HCT116 (cell line): ENCODE measurements around the gene TTBK1. TPM values are rescaled to one million over a fixed set of nuclear protein-coding genes. Genes with fewer than 3 reads are reported as not detected.
A peak's percentile ranks its signal among the peaks of the same experiment; 100 is the strongest.

Source experiments
- ATAC-seq: fragments of 200-7000 bp; cut with Tn5 transposase; 2 replicates; pipeline ENCODE4 v1.9.1; 2020; ENCODE audit warnings: mild to moderate bottlenecking, moderate library complexity
- BruUV-seq: library from RNA; stranded (reverse); fragments of 400-500 nt; replicated peaks from 2 replicates; lab custom pipeline; 2021; lab: Mats Ljungman, UMichigan
- CTCF ChIA-PET: fragments of 300-600 bp; sonication (Branson Sonifier 250); formaldehyde crosslinking; loops from one replicate; lab custom pipeline; 2021; ENCODE audit warnings: antibody characterized with exemption; lab: Charles Lee
- POLR2A ChIA-PET: fragments of 300-600, 350-600 bp; sonication (Branson Sonifier 250); formaldehyde crosslinking; loops from one replicate; lab custom pipeline; 2021; ENCODE audit warnings: antibody characterized with exemption; lab: Charles Lee
- RAD21 ChIA-PET, 2 experiments: fragments of 300-600 bp; sonication (Branson Sonifier 250); formaldehyde crosslinking; loops; one replicate each; lab custom pipeline; 2023; ENCODE audit warnings: low total read pairs in 2 of 2; ENCODE audit not compliant: uncharacterized antibody in 2 of 2, unreplicated experiment in 2 of 2, low non-redundant PET in 1 of 2; lab: Charles Lee
- DNase-seq: peaks from one replicate; pipeline ENCODE4 v3.0.0-alpha.2; 2010; ENCODE audit warnings: low read depth, low spot score
- H2AFZ ChIP-seq: fragments of 200-600 bp; shearing (Covaris generic), sonication (generic); 2 replicates; pipeline ENCODE4 v1.6.1; 2017; ENCODE audit warnings: low read depth, mixed run types, mixed read lengths, antibody characterized with exemption, low read length; ENCODE audit not compliant: poor library complexity, severe bottlenecking
- H3K27ac ChIP-seq: 2 replicates; pipeline ENCODE4 v1.5.1; 2012; ENCODE audit warnings: low read depth, low read length
- H3K27me3 ChIP-seq: fragments of 200-600 bp; sonication (generic); 2 replicates; pipeline ENCODE4 v1.6.1; 2016; ENCODE audit warnings: mixed run types, low read length, mixed read lengths; ENCODE audit not compliant: insufficient read depth
- H3K36me3 ChIP-seq, 2 experiments: fragments of 200-500 bp in 1 of 2; fragments of 200-600 bp in 1 of 2; sonication (Bioruptor generic) in 1 of 2; sonication (generic) in 1 of 2; 2 replicates each; pipeline versions ENCODE4 v1.5.1 to v1.6.1; 2014 to 2016; ENCODE audit warnings: low read length in 2 of 2, inconsistent platforms in 1 of 2, mixed read lengths in 1 of 2, mixed run types in 1 of 2; ENCODE audit not compliant: insufficient read depth in 2 of 2, control insufficient read depth in 1 of 2
- H3K4me1 ChIP-seq, 2 experiments: fragments of 200-600 bp in 1 of 2; sonication (generic) in 1 of 2; 2 replicates each; pipeline versions ENCODE4 v1.5.1 to v1.6.1; 2012 to 2017; ENCODE audit warnings: low read length in 2 of 2, inconsistent platforms in 1 of 2, mild to moderate bottlenecking in 1 of 2, mixed read lengths in 1 of 2, mixed run types in 1 of 2, moderate library complexity in 1 of 2; ENCODE audit not compliant: insufficient read depth in 2 of 2, control insufficient read depth in 1 of 2
- H3K4me2 ChIP-seq: fragments of 200-600 bp; sonication (generic); 2 replicates; pipeline ENCODE4 v1.6.1; 2017; ENCODE audit warnings: mixed run types, low read length, mixed read lengths
- H3K4me3 ChIP-seq, 2 experiments: fragments of 200-600 bp in 1 of 2; sonication (generic) in 1 of 2; replicated peaks in 1 of 2; 2 replicates each; pipeline ENCODE4 v1.5.1; 2011 to 2016; ENCODE audit warnings: low read length in 2 of 2, control low read depth in 1 of 2, low read depth in 1 of 2, mild to moderate bottlenecking in 1 of 2, mixed read lengths in 1 of 2, mixed run types in 1 of 2
- H3K79me2 ChIP-seq: fragments of 200-600 bp; sonication (generic); 2 replicates; pipeline ENCODE4 v1.6.1; 2017; ENCODE audit warnings: mild to moderate bottlenecking, mixed run types, low read length, moderate library complexity, mixed read lengths; ENCODE audit not compliant: insufficient read depth
- H3K9ac ChIP-seq: fragments of 200-600 bp; sonication (generic); 2 replicates; pipeline ENCODE4 v1.6.1; 2016; ENCODE audit warnings: low read length, mixed read lengths
- H3K9me2 ChIP-seq: fragments of 200-600 bp; sonication (generic), shearing (Covaris generic); 2 replicates; pipeline ENCODE4 v1.6.1; 2017; ENCODE audit warnings: mixed run types, mild to moderate bottlenecking, moderate library complexity; ENCODE audit not compliant: insufficient read depth
- H3K9me3 ChIP-seq, 2 experiments: fragments of 200-500 bp in 1 of 2; fragments of 200-600 bp in 1 of 2; sonication (Bioruptor generic) in 1 of 2; sonication (generic) in 1 of 2; 2 replicates each; pipeline ENCODE4 v1.6.1; 2014 to 2017; ENCODE audit warnings: low read length in 2 of 2, mixed read lengths in 2 of 2, inconsistent platforms in 1 of 2, low read depth in 1 of 2, mild to moderate bottlenecking in 1 of 2, mixed run types in 1 of 2, moderate library complexity in 1 of 2; ENCODE audit not compliant: control insufficient read depth in 1 of 2, insufficient read depth in 1 of 2
- H4K20me1 ChIP-seq: fragments of 200-600 bp; sonication (generic), shearing (Covaris generic); 2 replicates; pipeline ENCODE4 v1.6.1; 2017; ENCODE audit warnings: mixed run types, mild to moderate bottlenecking, moderate library complexity; ENCODE audit not compliant: insufficient read depth
- CBX3 ChIP-seq: IDR thresholded peaks from 2 replicates; pipeline ENCODE4 v1.6.1; 2012; ENCODE audit warnings: low read depth
- CEBPB ChIP-seq: IDR thresholded peaks from 2 replicates; pipeline ENCODE4 v1.6.1; 2012; ENCODE audit warnings: low read depth
- CTCF ChIP-seq, 3 experiments: fragments of 200-600 bp in 1 of 3; sonication (generic) in 1 of 3; IDR thresholded peaks in 2 of 3; conservative IDR thresholded peaks in 1 of 3; 2 replicates each; pipeline ENCODE4 v1.5.1; 2012 to 2017; ENCODE audit warnings: low read depth in 2 of 3, low read length in 2 of 3, antibody characterized with exemption in 1 of 3, borderline replicate concordance in 1 of 3, control low read depth in 1 of 3, mild to moderate bottlenecking in 1 of 3, mixed read lengths in 1 of 3, mixed run types in 1 of 3, moderate library complexity in 1 of 3; ENCODE audit not compliant: insufficient read depth in 1 of 3
- EGR1 ChIP-seq: IDR thresholded peaks from 2 replicates; pipeline ENCODE4 v1.6.1; 2012; ENCODE audit warnings: low read depth
- EZH2phosphoT487 ChIP-seq: fragments of 200-600 bp; IDR thresholded peaks from 2 replicates; pipeline ENCODE4 v1.6.1; 2018; ENCODE audit warnings: antibody characterized with exemption, borderline replicate concordance
- FOSL1 ChIP-seq: IDR thresholded peaks from 2 replicates; pipeline ENCODE4 v1.6.1; 2012; ENCODE audit warnings: low read depth
- JUND ChIP-seq: IDR thresholded peaks from 2 replicates; pipeline ENCODE4 v1.6.1; 2012
- MAX ChIP-seq: IDR thresholded peaks from 2 replicates; pipeline ENCODE4 v1.6.1; 2012
- POLR2A ChIP-seq: IDR thresholded peaks from 2 replicates; pipeline ENCODE4 v1.7.0; 2011; ENCODE audit warnings: borderline replicate concordance; ENCODE audit not compliant: insufficient read depth, insufficient read length; ENCODE audit errors: extremely low read depth
- POLR2AphosphoS5 ChIP-seq: IDR thresholded peaks from 2 replicates; pipeline ENCODE4 v1.6.1; 2011; ENCODE audit warnings: mild to moderate bottlenecking, low read depth, low read length, moderate library complexity
- RAD21 ChIP-seq: IDR thresholded peaks from 2 replicates; pipeline ENCODE4 v1.6.1; 2012; ENCODE audit warnings: low read depth, mild to moderate bottlenecking
- SIN3A ChIP-seq: IDR thresholded peaks from 2 replicates; pipeline ENCODE4 v1.6.1; 2012; ENCODE audit warnings: low read depth
- SP1 ChIP-seq: IDR thresholded peaks from 2 replicates; pipeline ENCODE4 v1.6.1; 2012; ENCODE audit warnings: low read depth
- SRF ChIP-seq: IDR thresholded peaks from 2 replicates; pipeline ENCODE4 v1.6.1; 2012; ENCODE audit warnings: low read depth
- TCF7L2 ChIP-seq: IDR thresholded peaks from 2 replicates; pipeline ENCODE4 v1.7.0; 2011; ENCODE audit warnings: borderline replicate concordance, inconsistent platforms; ENCODE audit not compliant: insufficient read depth, insufficient read length; ENCODE audit errors: extremely low read depth
- ZFX ChIP-seq: fragments of 450-650 bp; IDR thresholded peaks from 2 replicates; pipeline ENCODE4 v1.6.1; 2017
- intact Hi-C: fragments of 100-400 bp; cut with micrococcal nuclease; formaldehyde crosslinking; loops from 2 replicates; pipeline ENCODE4 v1.10.0; 2022
- total RNA-seq: library from RNA; stranded (reverse); gene quantifications from one replicate; pipeline ENCODE4 v1.2.1, GENCODE V29; 2021; ENCODE audit not compliant: unreplicated experiment

The TTBK1 gene
- total RNA-seq, 1 experiment from 2014 or later, result not detected

- Histone ChIP-seq H3K79me2 (no peaks in the 10 kb centered on the region), H3K4me2 (no peak overlapping the region), H3K9ac (no peak overlapping the region), H3K9me2 (no peaks in the 10 kb centered on the region), H4K20me1 (no peaks in the 10 kb centered on the region), H3K4me3 (no peak overlapping the region), H3K27me3 (no peaks in the 10 kb centered on the region), H3K9me3 (no peaks in the 10 kb centered on the region), H3K4me1 (peaks cover 2 to 8% of the 10 kb centered on the region in 2 experiments; a peak in 3 of 4 replicates), H3K36me3 (no peaks in the 10 kb centered on the region), H2AFZ (no peak overlapping the region), H3K27ac (no peak overlapping the region)
- BruUV-seq, result no TSS peak
- intact Hi-C loops, result no loop called here
- ChIA-PET CTCF (no interaction called here), POLR2A (no interaction called here), RAD21 (no interaction called here)
- TF ChIP-seq EZH2phosphoT487 (no peak), POLR2AphosphoS5 (no peak), SRF (no peak), FOSL1 (no peak)
- DNase-seq (no peak), ATAC-seq (no peak)
These were observed 64.3 kb downstream of the TTBK1 start for GRCh38 chr6:43307451-43308100.

- no peaks in the 10 kb centered on the region for H4K20me1 ChIP-seq
- no peak within 1 kb of the TSS for H3K9ac ChIP-seq
- H3K4me1 ChIP-seq, result peaks cover 2 to 8% of the 10 kb centered on the region in 2 experiments; a peak in 3 of 4 replicates
- ATAC-seq (peak; percentile 20; the same call in 1 of the 2 replicates), DNase-seq (no peak)
- POLR2A ChIA-PET, result no interaction called here
- H3K4me3 ChIP-seq, result no peak within 1 kb of the TSS
- CTCF ChIA-PET, result no interaction called here
- no TSS peak for BruUV-seq
- no peak within 1 kb of the TSS for H3K4me2 ChIP-seq
- no peaks in the 10 kb centered on the region for H3K36me3 ChIP-seq
- no peak within 1 kb of the TSS for H3K27ac ChIP-seq
- H3K79me2 ChIP-seq, result no peaks in the 10 kb centered on the region
- H3K9me3 ChIP-seq, result no peaks in the 10 kb centered on the region
- no peaks in the 10 kb centered on the region for H3K9me2 ChIP-seq
- intact Hi-C loops, result no loop called here
- RAD21 ChIA-PET, result no interaction called here
- H2AFZ ChIP-seq, result no peak within 1 kb of the TSS
- H3K27me3 ChIP-seq, result no peaks in the 10 kb centered on the region
- no peak for TF ChIP-seq RAD21
- no peak for TF ChIP-seq EGR1
- TF ChIP-seq TCF7L2, result no peak
- TF ChIP-seq SP1, result no peak
- TF ChIP-seq MAX, result no peak
- no peak for TF ChIP-seq ZFX
- no peak for TF ChIP-seq JUND
- no peak for TF ChIP-seq POLR2AphosphoS5
- no peak for TF ChIP-seq CEBPB
- TF ChIP-seq CTCF (IDR thresholded peaks at IDR 0.05 in 2 of 3, conservative IDR thresholded peaks at IDR 0.05 in 1 of 3; ENCODE audit: borderline replicate concordance in 1 of 3, insufficient read depth in 1 of 3, low read depth in 2 of 3, low read length in 2 of 3), result no peak
- no peak for TF ChIP-seq POLR2A
- TF ChIP-seq SIN3A, result no peak
- TF ChIP-seq FOSL1, result no peak
- TF ChIP-seq CBX3, result no peak
These were observed 65.1 kb downstream of the TTBK1 start, which contains the start of gene CRIP3 for GRCh38 chr6:43308101-43308989. Gene CRIP3 (minus strand): TSS chr6:43308826. CDS start chr6:43308792, 34 bp downstream.
